Mesothelial cell of epicardium (in vitro differentiated cells): Measurements from ENCODE around the gene ITGB1BP2. TPM values are rescaled to one million over a fixed set of nuclear protein-coding genes. Genes with fewer than 3 reads are reported as not detected.
"Not testable (repeated sequence)": the region's sequence is repeated elsewhere in the genome, so short reads cannot be mapped to it uniquely, and the experiment has no call there.

Source experiments
- DNase-seq, 2 experiments: peaks; one replicate each; pipeline ENCODE4 v3.0.0; 2021; ENCODE audit warnings: low spot score in 2 of 2; ENCODE audit not compliant: unreplicated experiment in 2 of 2
- H3K27ac Mint-ChIP-seq: 2 replicates; pipeline ENCODE4 v1.8.0; 2021; ENCODE audit warnings: mixed read lengths
- H3K27me3 Mint-ChIP-seq: 2 replicates; pipeline ENCODE4 v1.8.0; 2021; ENCODE audit warnings: low read depth, mixed read lengths
- H3K36me3 Mint-ChIP-seq: 2 replicates; pipeline ENCODE4 v1.8.0; 2021; ENCODE audit warnings: mixed read lengths
- H3K4me1 Mint-ChIP-seq: 2 replicates; pipeline ENCODE4 v1.8.0; 2021; ENCODE audit warnings: mixed read lengths
- H3K4me3 Mint-ChIP-seq: 2 replicates; pipeline ENCODE4 v1.8.0; 2021; ENCODE audit warnings: mild to moderate bottlenecking, moderate library complexity, mixed read lengths
- H3K9me3 Mint-ChIP-seq: 2 replicates; pipeline ENCODE4 v1.8.0; 2021; ENCODE audit warnings: mixed read lengths
- CTCF ChIP-seq: fragments of 200-600 bp; sonication (generic); IDR thresholded peaks from one replicate; pipeline ENCODE4 v1.5.0; 2021; ENCODE audit warnings: antibody characterized with exemption; ENCODE audit not compliant: unreplicated experiment
- total RNA-seq: library from RNA; stranded (reverse); gene quantifications from 3 replicates; pipeline ENCODE4 v1.2.1, GENCODE V29; 2021

The ITGB1BP2 gene
- total RNA-seq, 1 donor from 2014 or later: 4.4 TPM

DNA sequence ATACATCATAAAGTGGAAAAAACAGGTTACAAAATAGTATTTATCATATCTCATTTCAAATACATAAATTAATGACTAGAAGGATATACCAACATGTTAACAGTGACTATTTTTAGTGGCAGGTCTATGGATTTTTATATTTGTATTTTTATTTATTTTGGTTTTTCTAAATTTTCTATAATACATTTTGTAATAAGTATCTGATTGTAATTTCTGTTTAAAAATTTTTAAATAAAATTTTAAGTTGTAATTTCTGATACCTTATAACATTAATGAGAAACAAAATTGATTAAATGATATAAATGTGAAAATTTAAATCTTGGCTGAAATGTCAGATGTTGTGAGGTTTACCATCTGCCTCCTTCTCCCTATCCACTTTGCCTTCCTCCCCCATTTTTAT is 15.6 kb upstream of the ITGB1BP2 start:
- Mint-ChIP-seq H3K27ac (no peak overlapping the region), H3K9me3 (peaks cover 5% of the 10 kb centered on the region), H3K27me3 (no peaks in the 10 kb centered on the region), H3K4me3 (peak overlapping the region; percentile 93), H3K4me1 (peaks cover 8% of the 10 kb centered on the region), H3K36me3 (peaks cover 9% of the 10 kb centered on the region)
- no peak for DNase-seq
- no peak for TF ChIP-seq CTCF

- no peak overlapping the region for H3K4me3 Mint-ChIP-seq
- no peak overlapping the region for H3K27ac Mint-ChIP-seq
- peaks cover 4% of the 10 kb centered on the region for H3K4me1 Mint-ChIP-seq
- H3K36me3 Mint-ChIP-seq: peaks cover 24% of the 10 kb centered on the region
- TF ChIP-seq CTCF: no peak
- H3K9me3 Mint-ChIP-seq: peaks cover 16% of the 10 kb centered on the region
- DNase-seq: no peak
- H3K27me3 Mint-ChIP-seq: no peaks in the 10 kb centered on the region
Observed at GRCh38 chrX:71291381-71291780, 10.2 kb upstream of the ITGB1BP2 start.

DNA sequence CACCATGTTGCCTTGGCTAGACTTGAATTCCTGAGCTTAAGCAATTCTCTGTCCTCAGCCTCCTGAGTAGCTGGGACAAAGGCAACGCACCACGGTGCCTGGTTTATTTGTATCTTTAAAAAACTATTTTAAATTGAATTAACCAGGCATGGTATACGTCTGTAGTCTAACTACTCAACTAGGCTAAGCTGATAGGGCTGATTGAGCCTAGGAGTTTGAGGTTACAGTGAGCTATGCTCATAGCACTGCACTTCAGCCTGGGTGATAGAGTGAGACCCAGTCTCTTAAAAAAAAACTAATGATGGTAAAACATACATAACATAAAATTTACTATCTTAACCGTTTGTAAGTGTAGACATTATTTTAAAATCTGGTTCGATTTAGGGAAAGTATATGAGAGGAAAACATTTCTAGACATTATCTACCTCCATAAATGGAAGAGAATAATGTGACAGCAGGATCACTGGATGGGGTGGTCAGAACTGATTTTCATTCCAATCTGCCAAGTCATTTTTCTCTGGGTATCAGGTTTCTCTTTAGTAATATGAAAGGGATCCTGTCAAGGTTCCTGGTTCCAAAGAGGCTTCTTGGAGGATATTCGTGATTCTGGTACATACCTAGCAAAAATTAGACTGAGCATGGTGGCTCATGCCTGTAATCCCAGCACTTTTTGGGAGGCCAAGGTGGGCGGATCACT is 8.7 kb upstream of the ITGB1BP2 start:
- H3K36me3 Mint-ChIP-seq: peaks cover 38% of the 10 kb centered on the region
- no peak for DNase-seq
- TF ChIP-seq CTCF: no peak
- peaks cover 4% of the 10 kb centered on the region for H3K4me1 Mint-ChIP-seq
- H3K9me3 Mint-ChIP-seq: peaks cover 24% of the 10 kb centered on the region
- peak overlapping the region; percentile 64 for H3K27ac Mint-ChIP-seq
- H3K27me3 Mint-ChIP-seq: no peaks in the 10 kb centered on the region
- no peak overlapping the region for H3K4me3 Mint-ChIP-seq

GRCh38 chrX:71296806-71297205 is 4.7 kb upstream of the ITGB1BP2 start:
- Mint-ChIP-seq H3K4me1 (peaks cover 4% of the 10 kb centered on the region), H3K4me3 (no peak overlapping the region), H3K9me3 (peaks cover 25% of the 10 kb centered on the region), H3K27ac (no peak overlapping the region), H3K27me3 (no peaks in the 10 kb centered on the region), H3K36me3 (peaks cover 38% of the 10 kb centered on the region)
- no peak for DNase-seq
- no peak for TF ChIP-seq CTCF

- DNase-seq: no peak
- Mint-ChIP-seq H3K27ac (no peak overlapping the region), H3K36me3 (peaks cover 35% of the 10 kb centered on the region), H3K4me3 (no peak overlapping the region), H3K27me3 (no peaks in the 10 kb centered on the region), H3K4me1 (peaks cover 4% of the 10 kb centered on the region), H3K9me3 (peaks cover 29% of the 10 kb centered on the region)
- TF ChIP-seq CTCF: no peak
Observed at GRCh38 chrX:71298119-71298518, 3.4 kb upstream of the ITGB1BP2 start.

DNA sequence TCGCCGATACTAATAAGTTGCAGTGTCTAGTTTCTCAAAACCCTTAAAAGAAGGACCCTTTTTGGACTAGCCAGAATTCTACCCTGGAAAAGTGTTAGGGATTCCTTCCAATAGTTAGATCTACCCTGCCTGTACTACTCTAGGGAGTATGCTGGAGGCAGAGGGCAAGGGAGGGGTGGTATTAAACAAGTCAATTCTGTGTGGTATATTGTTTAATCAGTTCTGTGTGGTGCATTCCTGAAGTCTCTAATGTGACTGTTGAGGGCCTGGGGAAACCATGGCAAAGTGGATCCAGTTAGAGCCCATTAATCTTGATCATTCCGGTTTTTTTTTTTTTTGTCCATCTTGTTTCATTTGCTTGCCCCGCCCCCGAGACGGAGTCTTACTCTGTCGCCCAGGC is 1.5 kb upstream of the ITGB1BP2 start:
- H3K27me3 Mint-ChIP-seq: not testable (repeated sequence)
- peaks cover 28% of the 10 kb centered on the region for H3K9me3 Mint-ChIP-seq

GRCh38 chrX:71300495-71300894 is 1.1 kb upstream of the ITGB1BP2 start:
- not testable (repeated sequence) for H3K27me3 Mint-ChIP-seq, H3K27ac Mint-ChIP-seq, H3K4me3 Mint-ChIP-seq, DNase-seq, H3K4me1 Mint-ChIP-seq
- peaks cover 38% of the 10 kb centered on the region for H3K36me3 Mint-ChIP-seq
- H3K9me3 Mint-ChIP-seq: peaks cover 29% of the 10 kb centered on the region

More for the DNA sequence above, 1.5 kb upstream of the ITGB1BP2 start:
- H3K36me3 Mint-ChIP-seq: peaks cover 38% of the 10 kb centered on the region
- not testable (repeated sequence) for DNase-seq, H3K4me1 Mint-ChIP-seq, H3K4me3 Mint-ChIP-seq, H3K27ac Mint-ChIP-seq
